ENCODE measurements around the gene PPY. TPM values are rescaled to one million over a fixed set of nuclear protein-coding genes. Genes with fewer than 3 reads are reported as not detected.

The PPY gene, protein sequence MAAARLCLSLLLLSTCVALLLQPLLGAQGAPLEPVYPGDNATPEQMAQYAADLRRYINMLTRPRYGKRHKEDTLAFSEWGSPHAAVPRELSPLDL
- total RNA-seq (not detected), total RNA-seq (0 to 0.16 (median 0) reads per million in 172 experiments)
- polyA plus RNA-seq (2013, experiment 1 of 2): not detected
- not detected for polyA plus RNA-seq (2013, experiment 2 of 2)

GRCh38 chr17:43942051-43942685 lies at the start of gene PPY:
Gene PPY, minus strand, starts transcription at chr17:43942476. Its CDS starts 822 bp downstream, at chr17:43941654.
- no peak for ATAC-seq (ENCODE audit: poor library complexity)
- Mint-ChIP-seq H3K4me3 (no peak within 1 kb of the TSS), H3K9me3 (no peaks in the 10 kb centered on the region), H3K36me3 (ENCODE audit: low read depth) (no peaks in the 10 kb centered on the region), H3K27me3 (peaks cover 18% of the 10 kb centered on the region), H3K27ac (no peak within 1 kb of the TSS), H3K4me1 (ENCODE audit: low read depth) (peaks cover 13% of the 10 kb centered on the region)
- POLR2A ChIA-PET: no interaction called here
- Histone ChIP-seq H3K9me3 (ENCODE audit: control insufficient read depth in 1 of 2, insufficient read depth in 1 of 2, low read length in 2 of 2) (no peaks in the 10 kb centered on the region), H3K27ac (ENCODE audit: low read depth in 1 of 2, low read length in 2 of 2) (no peak within 1 kb of the TSS), H3K27me3 (ENCODE audit: control insufficient read depth in 1 of 2, insufficient read depth in 2 of 2, low read length in 2 of 2) (no peaks in the 10 kb centered on the region), H3K36me3 (ENCODE audit: insufficient read depth, low read length) (no peaks in the 10 kb centered on the region), H3K4me3 (ENCODE audit: low read length) (no peak within 1 kb of the TSS), H3K4me1 (ENCODE audit: insufficient read depth, low read length) (peaks cover 20% of the 10 kb centered on the region)
- CTCF ChIA-PET: no interaction called here
- no peak for DNase-seq
- TF ChIP-seq, protein P1, sequence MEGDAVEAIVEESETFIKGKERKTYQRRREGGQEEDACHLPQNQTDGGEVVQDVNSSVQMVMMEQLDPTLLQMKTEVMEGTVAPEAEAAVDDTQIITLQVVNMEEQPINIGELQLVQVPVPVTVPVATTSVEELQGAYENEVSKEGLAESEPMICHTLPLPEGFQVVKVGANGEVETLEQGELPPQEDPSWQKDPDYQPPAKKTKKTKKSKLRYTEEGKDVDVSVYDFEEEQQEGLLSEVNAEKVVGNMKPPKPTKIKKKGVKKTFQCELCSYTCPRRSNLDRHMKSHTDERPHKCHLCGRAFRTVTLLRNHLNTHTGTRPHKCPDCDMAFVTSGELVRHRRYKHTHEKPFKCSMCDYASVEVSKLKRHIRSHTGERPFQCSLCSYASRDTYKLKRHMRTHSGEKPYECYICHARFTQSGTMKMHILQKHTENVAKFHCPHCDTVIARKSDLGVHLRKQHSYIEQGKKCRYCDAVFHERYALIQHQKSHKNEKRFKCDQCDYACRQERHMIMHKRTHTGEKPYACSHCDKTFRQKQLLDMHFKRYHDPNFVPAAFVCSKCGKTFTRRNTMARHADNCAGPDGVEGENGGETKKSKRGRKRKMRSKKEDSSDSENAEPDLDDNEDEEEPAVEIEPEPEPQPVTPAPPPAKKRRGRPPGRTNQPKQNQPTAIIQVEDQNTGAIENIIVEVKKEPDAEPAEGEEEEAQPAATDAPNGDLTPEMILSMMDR (IDR thresholded peaks at IDR 0.05): no peak
- intact Hi-C loops (cut with DNase I, micrococcal nuclease): loop anchor here in 1 of 2 experiments (5.0 kb wide), 1 partner anchor 405 kb away; the partner anchor contains the start of gene GRN

- H3K27ac ChIP-seq (ENCODE audit: low read depth in 1 of 2, low read length in 2 of 2): no peak overlapping the region
- DNase-seq (no peak), ATAC-seq (ENCODE audit: poor library complexity) (no peak)
- no peaks in the 10 kb centered on the region for H3K36me3 Mint-ChIP-seq (ENCODE audit: low read depth)
- ChIA-PET POLR2A (no interaction called here), CTCF (no interaction called here)
- no peaks in the 10 kb centered on the region for H3K4me1 Mint-ChIP-seq (ENCODE audit: low read depth)
- no peaks in the 10 kb centered on the region for H3K9me3 Mint-ChIP-seq
- H3K27ac Mint-ChIP-seq: no peak overlapping the region
- H3K4me3 Mint-ChIP-seq: no peak overlapping the region
- peaks cover 54% of the 10 kb centered on the region for H3K27me3 Mint-ChIP-seq
- no peak overlapping the region for H3K4me3 ChIP-seq (ENCODE audit: low read length)
- peaks cover 0 to 3% of the 10 kb centered on the region in 2 experiments for H3K9me3 ChIP-seq (ENCODE audit: control insufficient read depth in 1 of 2, insufficient read depth in 1 of 2, low read length in 2 of 2)
- no peaks in the 10 kb centered on the region for H3K36me3 ChIP-seq (ENCODE audit: insufficient read depth, low read length)
- H3K27me3 ChIP-seq (ENCODE audit: control insufficient read depth in 1 of 2, insufficient read depth in 2 of 2, low read length in 2 of 2): peaks cover 22 to 38% of the 10 kb centered on the region in 2 experiments
- peaks cover 13% of the 10 kb centered on the region for H3K4me1 ChIP-seq (ENCODE audit: insufficient read depth, low read length)
- TF ChIP-seq, protein P1 (IDR thresholded peaks at IDR 0.05): no peak
- intact Hi-C loops (cut with DNase I, micrococcal nuclease): no loop called here
Observed at GRCh38 chr17:43988301-43988700, 46.0 kb upstream of the PPY start.

DNA sequence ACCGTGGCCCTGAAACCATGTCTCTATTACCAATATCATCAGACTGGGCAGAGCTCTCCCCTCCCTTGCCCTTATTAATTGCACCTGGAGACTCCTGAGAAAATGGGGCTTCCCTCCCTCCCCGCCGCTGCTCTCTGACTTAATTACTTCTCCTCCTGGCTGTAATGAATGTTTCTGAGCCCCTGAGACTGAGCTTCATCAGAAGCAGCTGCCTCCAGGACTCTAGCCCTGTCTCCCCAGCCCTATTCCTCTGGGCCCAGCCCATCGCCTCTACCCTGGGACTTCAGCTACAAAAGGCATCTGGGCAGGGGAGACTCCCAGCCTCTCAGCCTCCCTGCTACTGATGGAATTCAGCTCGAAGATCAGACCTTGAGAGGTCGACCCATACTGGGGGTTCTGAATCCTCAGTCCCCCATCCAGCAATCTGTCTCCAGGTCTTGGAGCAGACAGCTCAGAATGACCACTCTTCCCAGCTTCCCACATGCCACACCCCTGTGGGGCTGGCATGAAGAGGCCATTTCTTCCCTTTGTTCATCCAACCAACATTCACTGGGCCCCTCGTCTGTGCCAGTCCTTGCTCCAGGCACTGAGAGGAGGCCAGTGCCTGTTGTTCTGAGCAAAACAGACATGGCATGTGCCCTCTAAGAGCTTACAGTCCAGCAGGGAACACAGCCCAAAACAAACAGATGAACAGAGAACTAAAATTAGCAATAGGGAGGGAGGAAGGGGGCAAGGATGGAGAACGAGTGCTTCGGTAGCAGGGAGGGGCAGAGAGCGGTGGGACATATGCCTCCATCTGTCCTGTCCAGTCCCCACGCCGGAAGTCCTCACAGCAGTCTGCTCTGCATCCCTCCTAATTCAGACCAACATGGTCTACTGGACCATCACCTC lies 45.1 kb upstream of the PPY start:
- Histone ChIP-seq H3K27ac (ENCODE audit: low read depth in 1 of 2, low read length in 2 of 2) (no peak overlapping the region), H3K4me1 (ENCODE audit: insufficient read depth, low read length) (peaks cover 15% of the 10 kb centered on the region), H3K9me3 (ENCODE audit: control insufficient read depth in 1 of 2, insufficient read depth in 1 of 2, low read length in 2 of 2) (peaks cover 0 to 6% of the 10 kb centered on the region in 2 experiments), H3K27me3 (ENCODE audit: control insufficient read depth in 1 of 2, insufficient read depth in 2 of 2, low read length in 2 of 2) (peaks cover 30 to 48% of the 10 kb centered on the region in 2 experiments), H3K4me3 (ENCODE audit: low read length) (no peak overlapping the region), H3K36me3 (ENCODE audit: insufficient read depth, low read length) (no peaks in the 10 kb centered on the region)
- intact Hi-C loops (cut with DNase I, micrococcal nuclease): no loop called here
- ATAC-seq (ENCODE audit: poor library complexity): no peak
- Mint-ChIP-seq H3K9me3 (no peaks in the 10 kb centered on the region), H3K27ac (no peak overlapping the region), H3K4me3 (no peak overlapping the region), H3K4me1 (ENCODE audit: low read depth) (no peaks in the 10 kb centered on the region), H3K27me3 (peaks cover 58% of the 10 kb centered on the region), H3K36me3 (ENCODE audit: low read depth) (no peaks in the 10 kb centered on the region)
- TF ChIP-seq, protein P1 (IDR thresholded peaks at IDR 0.05): no peak
- ChIA-PET CTCF (interaction anchor here (1.4 kb wide), 1 partner anchor 17 kb away, joined by 3 read pairs; no protein-coding TSS in a partner anchor), POLR2A (no interaction called here)
- DNase-seq: no peak
